Thyroid gland (tissue), 4 donors: ENCODE results near the gene EEF2. TPM values are rescaled to one million over a fixed set of nuclear protein-coding genes. Genes with fewer than 3 reads are reported as not detected.

Experiments
- DNase-seq, 2 donors: peaks; one replicate each; pipeline ENCODE4 v3.0.0-alpha.2; 2019
- H3K27ac ChIP-seq, 3 donors: fragments of 200-600 bp; sonication (generic); 1 replicate in 2 of 3; 2 replicates in 1 of 3; pipeline ENCODE4 v1.5.1; 2016 to 2019; ENCODE audit warnings: mild to moderate bottlenecking in 1 of 3, moderate library complexity in 1 of 3
- H3K27me3 ChIP-seq: fragments of 200-600 bp; sonication (generic); one replicate; pipeline ENCODE4 v1.5.1; 2019
- H3K36me3 ChIP-seq, 2 donors: fragments of 200-600 bp; sonication (generic); one replicate each; pipeline ENCODE4 v1.5.1; 2016 to 2019
- H3K4me1 ChIP-seq, 2 donors: fragments of 200-600 bp; sonication (generic); one replicate each; pipeline ENCODE4 v1.5.1; 2017 to 2019
- H3K4me3 ChIP-seq, 3 donors: fragments of 200-600 bp; sonication (generic); replicated peaks in 1 of 3; 1 replicate in 2 of 3; 2 replicates in 1 of 3; pipeline ENCODE4 v1.5.1; 2016; ENCODE audit warnings: mild to moderate bottlenecking in 1 of 3
- H3K9me3 ChIP-seq: fragments of 200-600 bp; sonication (generic); one replicate; pipeline ENCODE4 v1.5.1; 2017
- CTCF ChIP-seq, 6 experiments: fragments of 200-600 bp in 3 of 6; fragments of 450-650 bp in 3 of 6; sonication (generic) in 3 of 6; IDR thresholded peaks; one replicate each; pipeline ENCODE4 v1.5.1; 2016 to 2019; ENCODE audit warnings: antibody characterized with exemption in 6 of 6, mild to moderate bottlenecking in 2 of 6, inconsistent platforms in 1 of 6, moderate library complexity in 1 of 6
- POLR2A ChIP-seq, 2 donors: fragments of 450-650 bp; IDR thresholded peaks; one replicate each; pipeline ENCODE4 v1.6.1; 2017; ENCODE audit warnings: antibody characterized with exemption in 2 of 2, mild to moderate bottlenecking in 2 of 2, moderate library complexity in 1 of 2
- WGBS, 2 donors: methylation state at CpG; one replicate each; pipeline ENCODE4 v1.1.5; 2017; 5-methylcytosine and 5-hydroxymethylcytosine counted together
- intact Hi-C: fragments of 100-400 bp; cut with DNase I; formaldehyde crosslinking; loops from one replicate; pipeline ENCODE4 v1.15.1; 2023
- total RNA-seq, 4 donors: library from RNA; depleted of rRNA; stranded (reverse); fragments of >200 nt; gene quantifications; one replicate each; pipeline ENCODE4 v1.2.3, GENCODE V29; 2016

The EEF2 gene
- total RNA-seq, 4 donors from 2014 or later: 1,432 to 2,189 (median 1,729) TPM

- no peak for TF ChIP-seq CTCF (IDR thresholded peaks at IDR 0.05)
- no peak for TF ChIP-seq POLR2A (IDR thresholded peaks at IDR 0.05)
- intact Hi-C loops: loop anchor here (5.0 kb wide), 1 partner anchor 33 kb away; no protein-coding TSS in a partner anchor
- DNase-seq: no peak
- H3K27me3 ChIP-seq: no peaks in the 10 kb centered on the region
- 93 to 95% methylated on average over 7 to 17 of the region's 19 CpGs for WGBS, 2 donors
- no peaks in the 10 kb centered on the region for H3K4me1 ChIP-seq
- no peak overlapping the region for H3K27ac ChIP-seq
- no peaks in the 10 kb centered on the region for H3K9me3 ChIP-seq
- H3K4me3 ChIP-seq: no peak overlapping the region
- H3K36me3 ChIP-seq: peaks cover 5 to 7% of the 10 kb centered on the region in 2 donors
These were observed 33.7 kb upstream of the EEF2 start for GRCh38 chr19:4018775-4019504.

- Histone ChIP-seq H3K9me3 (no peaks in the 10 kb centered on the region), H3K4me3 (no peak overlapping the region), H3K36me3 (peaks cover 13 to 15% of the 10 kb centered on the region in 2 donors), H3K27ac (no peak overlapping the region), H3K27me3 (no peaks in the 10 kb centered on the region), H3K4me1 (no peaks in the 10 kb centered on the region)
- intact Hi-C loops: loop anchor here (5.0 kb wide), 1 partner anchor 34 kb away; no protein-coding TSS in a partner anchor
- TF ChIP-seq CTCF (IDR thresholded peaks at IDR 0.05): no peak
- TF ChIP-seq POLR2A (IDR thresholded peaks at IDR 0.05): no peak
- DNase-seq: no peak
- 92 to 93% methylated on average over 22 of the region's 22 CpGs for WGBS, 2 donors
These were observed 32.9 kb upstream of the EEF2 start for GRCh38 chr19:4018140-4018613.

- H3K27ac ChIP-seq: no peak overlapping the region
- H3K4me1 ChIP-seq: no peaks in the 10 kb centered on the region
- no peak for DNase-seq
- peaks cover 16 to 19% of the 10 kb centered on the region in 2 donors for H3K36me3 ChIP-seq
- H3K9me3 ChIP-seq: no peaks in the 10 kb centered on the region
- H3K4me3 ChIP-seq: no peak overlapping the region
- 94 to 99% methylated on average over 9 to 12 of the region's 15 CpGs for WGBS, 2 donors
- no peak for TF ChIP-seq POLR2A (IDR thresholded peaks at IDR 0.05)
- no peak for TF ChIP-seq CTCF (IDR thresholded peaks at IDR 0.05)
- no peaks in the 10 kb centered on the region for H3K27me3 ChIP-seq
- intact Hi-C loops: loop anchor here (5.0 kb wide), 1 partner anchor 35 kb away; no protein-coding TSS in a partner anchor
These were observed 31.8 kb upstream of the EEF2 start for GRCh38 chr19:4016903-4017638.

GRCh38 chr19:4016486-4016885, 31.2 kb upstream of the EEF2 start:
- H3K4me3 ChIP-seq: no peak overlapping the region
- WGBS, 2 donors: 87 to 88% methylated on average over 6 to 12 of the region's 12 CpGs
- intact Hi-C loops: loop anchor here (5.0 kb wide), 1 partner anchor 36 kb away; no protein-coding TSS in a partner anchor
- H3K4me1 ChIP-seq: no peaks in the 10 kb centered on the region
- no peaks in the 10 kb centered on the region for H3K9me3 ChIP-seq
- no peak for DNase-seq
- no peak overlapping the region for H3K27ac ChIP-seq
- no peaks in the 10 kb centered on the region for H3K27me3 ChIP-seq
- H3K36me3 ChIP-seq: peaks cover 16 to 19% of the 10 kb centered on the region in 2 donors
- TF ChIP-seq POLR2A (IDR thresholded peaks at IDR 0.05) (no peak), CTCF (IDR thresholded peaks at IDR 0.05) (no peak)
